KBM-7 (cell line): Measurements from ENCODE around the gene PRELID2.
"Not testable (repeated sequence)": the region's sequence is repeated elsewhere in the genome, so short reads cannot be mapped to it uniquely, and the experiment has no call there.

Source experiments
- DNase-seq: peaks from one replicate; pipeline ENCODE4 v3.0.0-alpha.2; 2015
- in situ Hi-C: fragments of 300-500 bp; cut with MboI; formaldehyde crosslinking; loops from 2 replicates; pipeline ENCODE4 v1.14.3; 2020; ENCODE audit warnings: low sequenced_read_pairs, low pct_unique_long_range_greater_than_20kb, mixed read lengths

PRELID2 gene

DNA sequence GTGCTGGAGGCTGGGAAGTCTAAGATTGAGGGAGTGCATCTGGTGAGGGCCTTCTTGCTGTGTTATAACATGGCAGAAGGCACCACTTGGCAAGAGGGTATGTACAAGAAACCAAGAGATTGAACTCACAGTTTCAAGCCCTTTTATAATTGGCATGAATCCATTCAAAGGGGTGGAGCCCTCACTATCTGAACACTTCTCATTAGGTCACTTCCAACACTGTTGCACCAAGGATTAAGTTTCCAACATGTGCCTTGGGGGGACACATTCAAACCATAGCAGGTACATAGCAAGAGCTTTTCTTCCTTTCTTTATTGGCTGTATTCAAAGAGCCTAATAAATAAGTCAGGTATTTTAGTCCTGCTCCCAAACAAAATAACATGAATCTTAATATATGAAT is 62.7 kb downstream of the PRELID2 start:
- in situ Hi-C loops, result no loop called here

GRCh38 chr5:145768863-145769262 is 66.3 kb downstream of the PRELID2 start:
- no peak for DNase-seq
- in situ Hi-C loops, result no loop called here

More for the DNA sequence above, 62.7 kb downstream of the PRELID2 start:
- DNase-seq, result no peak

GRCh38 chr5:145764325-145764724 is 70.8 kb downstream of the PRELID2 start:
- no peak for DNase-seq

DNA sequence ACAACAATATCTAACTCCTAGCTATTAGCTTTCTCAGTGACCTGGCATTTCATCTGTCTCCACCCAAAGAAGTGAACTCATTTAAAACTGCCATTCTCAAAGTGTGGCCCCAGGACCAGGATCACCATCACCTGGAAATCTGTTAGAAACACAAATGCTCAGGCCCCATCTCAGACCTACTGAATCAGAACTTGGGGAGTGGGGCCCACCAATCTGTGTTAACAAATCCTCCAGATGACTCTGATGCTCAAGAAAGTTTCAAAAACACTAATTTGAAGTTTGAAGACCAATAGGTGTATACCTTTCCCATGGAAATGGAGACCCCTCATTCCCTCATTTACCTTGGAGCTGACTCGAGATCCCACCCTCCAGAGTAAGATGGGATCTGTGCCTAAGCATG is 72.3 kb downstream of the PRELID2 start:
- in situ Hi-C loops, result no loop called here
- no peak for DNase-seq

More at GRCh38 chr5:145764325-145764724, 70.8 kb downstream of the PRELID2 start:
- in situ Hi-C loops, result no loop called here

DNA sequence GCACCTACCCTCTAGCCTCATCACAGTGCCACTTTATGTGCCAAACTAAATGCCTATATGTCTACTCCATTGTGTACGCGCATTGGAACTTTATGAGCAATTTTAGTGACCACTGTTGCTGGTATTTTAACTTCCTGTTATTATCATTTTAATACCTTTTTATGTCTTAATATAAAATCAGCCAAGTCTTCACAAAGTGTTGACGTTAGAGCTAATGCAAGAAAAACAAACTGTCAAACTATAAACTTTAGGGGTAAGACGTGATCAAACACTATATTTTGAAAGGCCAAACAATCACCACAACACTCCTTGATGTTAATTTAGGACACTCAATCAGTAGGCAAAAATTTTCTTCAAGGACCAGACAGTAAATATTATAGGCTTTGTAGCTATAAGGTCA is 73.9 kb downstream of the PRELID2 start:
- DNase-seq, result no peak
- in situ Hi-C loops, result no loop called here

GRCh38 chr5:145760660-145761059 is 74.5 kb downstream of the PRELID2 start:
- DNase-seq, result no peak
- in situ Hi-C loops, result no loop called here

DNA sequence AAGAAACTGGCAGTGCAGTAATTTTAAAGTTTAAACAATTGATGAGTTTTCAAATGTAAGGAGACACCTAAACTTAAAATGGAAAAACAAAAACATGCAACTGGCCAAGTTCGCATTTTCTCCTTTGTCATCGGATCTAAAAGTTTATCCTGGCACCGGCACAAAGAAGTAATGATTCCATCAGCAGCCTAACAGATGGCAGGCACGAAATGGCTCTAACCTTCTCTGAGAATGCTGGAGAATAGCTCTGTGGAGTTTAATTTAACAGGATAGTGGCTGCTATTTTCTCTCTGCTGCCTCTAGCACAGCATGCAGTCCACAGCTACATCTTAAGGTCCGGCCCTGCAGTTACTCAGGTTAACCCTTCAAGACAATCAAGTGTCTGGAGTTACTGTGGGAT is 82.2 kb downstream of the PRELID2 start:
- DNase-seq, result no peak
- in situ Hi-C loops, result no loop called here

GRCh38 chr5:145752534-145752933 is 82.6 kb downstream of the PRELID2 start:
- in situ Hi-C loops, result no loop called here
- DNase-seq, result no peak

GRCh38 chr5:145750199-145750598 is 84.9 kb downstream of the PRELID2 start:
- in situ Hi-C loops, result no loop called here
- no peak for DNase-seq

DNA sequence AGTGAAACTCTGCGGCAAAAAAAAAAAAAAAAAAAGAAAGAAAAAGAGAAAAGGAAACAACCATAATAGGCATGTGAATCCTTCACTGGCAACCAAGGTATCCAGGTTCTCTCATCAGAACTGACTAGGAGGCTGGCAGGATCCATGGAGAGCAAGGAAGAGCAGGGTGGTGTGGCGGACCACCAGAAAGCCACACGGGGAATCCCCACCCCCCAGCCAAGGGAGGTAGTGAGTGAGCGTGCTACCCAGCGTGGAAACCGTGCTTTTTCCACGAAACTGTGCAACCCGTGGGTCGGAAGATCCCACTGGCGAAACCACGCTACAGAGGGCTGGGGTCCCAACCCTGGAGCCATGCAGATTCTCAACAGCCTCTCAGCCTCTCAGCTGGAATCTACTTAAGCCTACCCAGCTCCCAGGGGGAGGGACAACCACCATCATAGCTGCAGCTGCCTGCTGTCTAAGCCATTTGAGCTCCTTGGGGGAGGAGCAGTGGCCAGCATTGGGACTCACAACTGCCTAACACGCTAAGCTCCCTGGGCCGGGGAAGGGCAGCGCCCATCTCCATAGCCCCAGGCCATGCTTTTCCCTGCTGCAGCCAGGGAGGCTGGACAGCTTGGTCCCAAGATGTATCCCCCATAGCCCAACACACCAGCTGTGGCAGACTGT is 91.6 kb downstream of the PRELID2 start:
- in situ Hi-C loops, result no loop called here
- peak; percentile 17 for DNase-seq

GRCh38 chr5:145739843-145740242 is 95.3 kb downstream of the PRELID2 start:
- in situ Hi-C loops, result no loop called here
- peak; percentile 8 for DNase-seq

- in situ Hi-C loops, result no loop called here
- no peak for DNase-seq
Measured at GRCh38 chr5:145738227-145738626, 96.9 kb downstream of the PRELID2 start.

DNA sequence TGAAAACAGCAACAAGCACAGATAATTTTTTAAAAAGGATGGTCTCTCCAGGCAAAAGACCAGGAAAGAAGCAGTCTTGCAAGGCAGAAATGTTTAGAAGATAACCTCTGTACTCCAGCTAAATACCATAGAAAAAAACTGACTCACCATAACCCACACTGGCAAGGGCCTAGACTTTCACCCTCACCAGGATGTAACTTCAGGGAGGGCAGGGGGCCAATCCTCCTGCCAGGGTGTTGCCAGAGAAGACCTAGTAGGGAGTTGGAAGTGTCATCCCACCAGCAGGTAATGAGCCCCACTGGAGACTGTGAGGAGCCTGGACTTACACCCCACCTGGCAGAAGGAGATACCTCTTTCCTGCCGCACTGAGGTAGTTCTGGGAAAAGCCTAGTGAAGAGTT is 97.6 kb downstream of the PRELID2 start:
- in situ Hi-C loops, result no loop called here
- DNase-seq, result no peak

DNA sequence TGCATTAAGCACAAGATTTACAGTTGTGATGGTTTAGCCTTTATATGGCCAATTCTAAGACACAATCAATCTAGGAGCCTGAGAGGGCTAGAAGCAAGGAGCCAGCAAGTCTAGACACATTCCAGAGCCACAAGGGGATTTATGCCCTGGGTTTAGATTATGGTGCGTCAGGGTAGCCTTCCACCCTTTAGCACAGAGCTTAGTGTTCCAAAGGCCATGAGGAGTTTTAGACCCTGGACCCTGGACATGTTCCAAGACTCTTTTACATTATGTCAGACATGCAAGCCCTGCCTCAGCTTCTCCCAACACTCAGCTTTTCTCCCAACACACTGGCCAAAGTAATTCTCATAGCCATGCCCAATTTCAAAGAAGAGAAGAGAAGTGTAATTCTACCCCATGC is 105.2 kb downstream of the PRELID2 start:
- DNase-seq, in situ Hi-C loops: not testable (repeated sequence)

DNA sequence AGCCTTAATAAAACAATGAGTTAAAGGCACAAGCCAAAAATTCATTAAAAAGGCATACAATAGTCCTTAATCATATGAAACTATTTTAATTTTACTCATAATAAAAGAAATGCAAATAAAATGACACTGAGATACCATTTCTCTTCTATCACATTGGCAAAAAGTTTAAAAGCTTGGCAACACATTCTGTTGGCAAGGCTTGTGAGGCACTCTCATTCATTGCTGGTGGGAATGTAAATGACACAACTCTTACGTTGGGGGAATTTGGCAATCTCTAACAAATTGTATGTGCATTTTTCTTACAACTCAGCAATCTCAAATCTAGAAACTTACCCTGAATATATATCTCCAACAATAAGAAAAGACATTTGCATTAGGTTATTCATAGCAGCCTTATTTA is 111.6 kb downstream of the PRELID2 start:
- DNase-seq, result no peak
- in situ Hi-C loops, result no loop called here

GRCh38 chr5:145718956-145719355 is 116.2 kb downstream of the PRELID2 start:
- in situ Hi-C loops, result no loop called here
- DNase-seq, result no peak

DNA sequence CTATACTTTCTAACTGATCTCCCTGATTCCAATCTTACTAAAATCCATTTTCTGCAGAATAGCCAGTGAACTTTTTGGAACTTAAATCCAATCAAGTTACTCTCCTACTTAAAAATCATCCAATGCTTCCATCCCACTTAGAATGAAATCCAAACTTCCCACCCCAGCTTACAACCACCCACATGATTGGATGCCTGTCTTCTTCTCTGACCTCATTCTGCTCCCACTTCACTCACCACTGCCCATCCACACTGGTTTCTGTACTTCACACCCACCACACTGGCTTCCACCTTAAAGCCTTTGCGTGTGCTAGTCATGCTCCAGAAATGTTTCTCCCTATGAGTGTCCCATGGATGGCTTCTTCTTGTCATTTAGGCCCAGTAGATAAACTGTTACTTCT is 119.7 kb downstream of the PRELID2 start:
- in situ Hi-C loops, result no loop called here
- no peak for DNase-seq

- no peak for DNase-seq
- in situ Hi-C loops, result no loop called here
Measured at GRCh38 chr5:145712245-145712644, 122.9 kb downstream of the PRELID2 start.

- no peak for DNase-seq
- in situ Hi-C loops, result no loop called here
Measured at GRCh38 chr5:145711417-145711816, 123.7 kb downstream of the PRELID2 start.
